IMR-90 (cell line): ENCODE results near the gene FNDC3B. TPM values are rescaled to one million over a fixed set of nuclear protein-coding genes. Genes with fewer than 3 reads are reported as not detected.

Experiments
- ATAC-seq: fragments of 200-7000 bp; cut with Tn5 transposase; 2 replicates; pipeline ENCODE4 v1.9.1; 2020; ENCODE audit warnings: low read depth, mild to moderate bottlenecking, moderate library complexity
- BruUV-seq: library from RNA; stranded (reverse); fragments of 400-500 nt; replicated peaks from 2 replicates; lab custom pipeline; 2021; lab: Mats Ljungman, UMichigan
- CTCF ChIA-PET: fragments of 300-600 bp; formaldehyde crosslinking; extraction: SDS; loops from one replicate; lab custom pipeline; 2021; ENCODE audit warnings: antibody characterized with exemption; lab: Yijun Ruan, JAX
- POLR2A ChIA-PET: fragments of 300-600 bp; sonication (Branson Sonifier 250); formaldehyde crosslinking; loops from one replicate; lab custom pipeline; 2022; ENCODE audit warnings: antibody characterized with exemption; ENCODE audit not compliant: unreplicated experiment; lab: Charles Lee
- DNase-seq: peaks from one replicate; pipeline ENCODE4 v3.0.0; 2013
- H2AFZ ChIP-seq: replicated peaks from 2 replicates; pipeline ENCODE3; 2013; ENCODE audit warnings: low read length, mild to moderate bottlenecking; ENCODE audit not compliant: poor library complexity
- H2AK5ac ChIP-seq: 2 replicates; pipeline ENCODE4 v1.6.1; 2013; ENCODE audit warnings: low read depth, low read length, inconsistent platforms
- H2AK9ac ChIP-seq: replicated peaks from 2 replicates; pipeline ENCODE3; 2013; ENCODE audit warnings: mild to moderate bottlenecking, low read depth, low read length, moderate library complexity; ENCODE audit not compliant: poor library complexity
- H2BK120ac ChIP-seq: 2 replicates; pipeline ENCODE4 v1.6.1; 2013; ENCODE audit warnings: low read depth, low read length, inconsistent platforms
- H2BK15ac ChIP-seq: 3 replicates; pipeline ENCODE4 v1.6.1; 2013; ENCODE audit warnings: low read depth, low read length, inconsistent platforms
- H2BK20ac ChIP-seq: 2 replicates; pipeline ENCODE4 v1.6.1; 2013; ENCODE audit warnings: low read depth, mild to moderate bottlenecking, inconsistent platforms, low read length, moderate library complexity
- H2BK5ac ChIP-seq: 2 replicates; pipeline ENCODE4 v1.6.1; 2013; ENCODE audit warnings: mild to moderate bottlenecking, low read depth, low read length, inconsistent platforms; ENCODE audit not compliant: poor library complexity, severe bottlenecking
- H3K14ac ChIP-seq: replicated peaks from 2 replicates; pipeline ENCODE4 v1.6.1; 2013; ENCODE audit warnings: low read depth, low read length, inconsistent platforms
- H3K18ac ChIP-seq: 2 replicates; pipeline ENCODE4 v1.6.1; 2013; ENCODE audit warnings: low read depth, low read length, control low read depth
- H3K23ac ChIP-seq: 2 replicates; pipeline ENCODE4 v1.6.1; 2013; ENCODE audit warnings: low read depth, low read length, inconsistent platforms
- H3K27ac ChIP-seq: 2 replicates; pipeline ENCODE4 v1.5.1; 2013; ENCODE audit warnings: mild to moderate bottlenecking, control low read depth, low read length; ENCODE audit not compliant: insufficient read depth
- H3K27me3 ChIP-seq: 2 replicates; pipeline ENCODE4 v1.6.1; 2013; ENCODE audit warnings: low read length; ENCODE audit not compliant: control insufficient read depth, insufficient read depth
- H3K36me3 ChIP-seq: 2 replicates; pipeline ENCODE4 v1.6.1; 2013; ENCODE audit warnings: low read length, mixed read lengths; ENCODE audit not compliant: control insufficient read depth, insufficient read depth
- H3K4ac ChIP-seq: 2 replicates; pipeline ENCODE4 v1.6.1; 2013; ENCODE audit warnings: low read depth, low read length, inconsistent platforms
- H3K4me1 ChIP-seq: 2 replicates; pipeline ENCODE4 v1.6.1; 2013; ENCODE audit warnings: low read length, mixed read lengths; ENCODE audit not compliant: control insufficient read depth, insufficient read depth
- H3K4me2 ChIP-seq: 2 replicates; pipeline ENCODE4 v1.6.1; 2013; ENCODE audit warnings: low read depth, mild to moderate bottlenecking, control low read depth, low read length, moderate library complexity
- H3K4me3 ChIP-seq: 2 replicates; pipeline ENCODE4 v1.5.1; 2013; ENCODE audit warnings: low read depth, mild to moderate bottlenecking, control low read depth, low read length, moderate library complexity; ENCODE audit not compliant: insufficient read depth
- H3K56ac ChIP-seq: 2 replicates; pipeline ENCODE4 v1.6.1; 2013; ENCODE audit warnings: low read length, inconsistent platforms; ENCODE audit not compliant: insufficient read depth; ENCODE audit errors: extremely low read depth
- H3K79me1 ChIP-seq, 2 experiments: 2 replicates each; pipeline ENCODE4 v1.6.1; 2013; ENCODE audit warnings: low read length in 2 of 2, inconsistent platforms in 1 of 2, low read depth in 1 of 2
- H3K9ac ChIP-seq: 2 replicates; pipeline ENCODE4 v1.6.1; 2013; ENCODE audit warnings: low read depth, low read length, control low read depth
- H3K9me1 ChIP-seq: 2 replicates; pipeline ENCODE4 v1.6.1; 2013; ENCODE audit warnings: low read length, inconsistent platforms; ENCODE audit not compliant: insufficient read depth
- H3K9me3 ChIP-seq: 2 replicates; pipeline ENCODE4 v1.6.1; 2013; ENCODE audit warnings: low read length; ENCODE audit not compliant: control insufficient read depth, insufficient read depth
- H4K20me1 ChIP-seq: 2 replicates; pipeline ENCODE4 v1.6.1; 2013; ENCODE audit warnings: low read length, inconsistent platforms; ENCODE audit not compliant: insufficient read depth
- H4K5ac ChIP-seq: 2 replicates; pipeline ENCODE4 v1.6.1; 2013; ENCODE audit warnings: mild to moderate bottlenecking, low read depth, low read length, control low read depth
- H4K8ac ChIP-seq, 2 experiments: 2 replicates each; pipeline ENCODE4 v1.6.1; 2013; ENCODE audit warnings: low read depth in 2 of 2, low read length in 2 of 2, control low read depth in 1 of 2, inconsistent platforms in 1 of 2
- H4K91ac ChIP-seq: 2 replicates; pipeline ENCODE4 v1.6.1; 2013; ENCODE audit warnings: low read depth, low read length, inconsistent platforms; ENCODE audit not compliant: insufficient read depth
- BHLHE40 ChIP-seq: fragments of 150-350 bp; IDR thresholded peaks from 2 replicates; pipeline ENCODE4 v1.6.1; 2016; ENCODE audit warnings: mild to moderate bottlenecking, low read depth, low read length
- CHD1 ChIP-seq: IDR thresholded peaks from 2 replicates; pipeline ENCODE4 v1.6.1; 2012; ENCODE audit warnings: low read depth, low read length, improper control_type of control experiment
- CTCF ChIP-seq: conservative IDR thresholded peaks from 2 replicates; pipeline ENCODE4 v1.5.1; 2012; ENCODE audit warnings: mild to moderate bottlenecking, low read depth, low read length, improper control_type of control experiment
- FOS ChIP-seq: fragments of 150-350 bp; IDR thresholded peaks from 2 replicates; pipeline ENCODE4 v1.6.1; 2016; ENCODE audit warnings: low read depth, low read length
- MAFK ChIP-seq: IDR thresholded peaks from 2 replicates; pipeline ENCODE4 v1.6.1; 2012; ENCODE audit warnings: low read depth, low read length, improper control_type of control experiment
- MAZ ChIP-seq: IDR thresholded peaks from 2 replicates; pipeline ENCODE4 v1.6.1; 2012; ENCODE audit warnings: low read depth, mild to moderate bottlenecking, low read length, improper control_type of control experiment, moderate library complexity, borderline replicate concordance
- MXI1 ChIP-seq: IDR thresholded peaks from 2 replicates; pipeline ENCODE4 v1.6.1; 2012; ENCODE audit warnings: low read depth, mild to moderate bottlenecking, low read length, moderate library complexity, borderline replicate concordance
- NFE2L2 ChIP-seq: fragments of 150-350 bp; IDR thresholded peaks from 2 replicates; pipeline ENCODE4 v1.6.1; 2016; ENCODE audit warnings: low read depth, mild to moderate bottlenecking, low read length
- RAD21 ChIP-seq: IDR thresholded peaks from 2 replicates; pipeline ENCODE4 v1.6.1; 2012; ENCODE audit warnings: low read length, improper control_type of control experiment
- RCOR1 ChIP-seq: IDR thresholded peaks from 2 replicates; pipeline ENCODE4 v1.6.1; 2012; ENCODE audit warnings: mild to moderate bottlenecking, low read length, improper control_type of control experiment; ENCODE audit not compliant: insufficient replicate concordance
- RFX5 ChIP-seq: IDR thresholded peaks from 2 replicates; pipeline ENCODE4 v1.8.0; 2012; ENCODE audit warnings: low read depth, mild to moderate bottlenecking, low read length, moderate library complexity
- SMC3 ChIP-seq: fragments of 150-350 bp; IDR thresholded peaks from 2 replicates; pipeline ENCODE4 v1.6.1; 2016; ENCODE audit warnings: low read depth, mild to moderate bottlenecking, antibody characterized with exemption, low read length, moderate library complexity
- WGBS, 2 experiments: methylation state at CpG; one replicate each; pipeline versions ENCODE4 v1.1.5 to v1.1.7; 2013; ENCODE audit warnings: missing lambda C conversion rate in 2 of 2; ENCODE audit not compliant: insufficient read length in 1 of 2; ENCODE audit errors: extremely low coverage in 2 of 2; 5-methylcytosine and 5-hydroxymethylcytosine counted together
- dilution Hi-C: fragments of 300-500 bp; cut with HindIII; formaldehyde crosslinking; loops from one replicate; pipeline ENCODE4 v1.14.3; 2018; ENCODE audit warnings: low sequenced_read_pairs; ENCODE audit not compliant: unreplicated experiment
- in situ Hi-C: fragments of 300-500 bp; cut with MboI; formaldehyde crosslinking; loops from 3 replicates; pipeline ENCODE4 v1.14.3; 2019; ENCODE audit warnings: low sequenced_read_pairs, inconsistent platforms, mixed read lengths
- intact Hi-C: fragments of 100-400 bp; cut with micrococcal nuclease; formaldehyde crosslinking; loops from 2 replicates; pipeline ENCODE4 v1.10.0; 2022
- polyA plus RNA-seq, 3 experiments: library from polyadenylated mRNA; depleted of rRNA; stranded (reverse); fragments of >200 nt; gene quantifications; 2 replicates each; pipeline ENCODE4 v1.2.3, GENCODE V29; 2012; ENCODE audit warnings: low replicate concordance in 1 of 3
- total RNA-seq: library from RNA; depleted of rRNA; stranded (reverse); fragments of >200 nt; gene quantifications from 2 replicates; pipeline ENCODE4 v1.2.3, GENCODE V29; 2012
- TF ChIP-seq, protein P1 (sequence below): fragments of 150-350 bp; IDR thresholded peaks from 2 replicates; pipeline ENCODE4 v1.6.1; 2016; ENCODE audit warnings: low read depth, mild to moderate bottlenecking, low read length, moderate library complexity, borderline replicate concordance
- TF ChIP-seq, protein P2 (sequence below): fragments of 150-350 bp; IDR thresholded peaks from 2 replicates; pipeline ENCODE4 v1.6.1; 2017; ENCODE audit warnings: mild to moderate bottlenecking, antibody characterized with exemption, low read length, low read depth

The FNDC3B gene
- total and polyA plus RNA-seq, 2 of the 4 experiments (the other 2 are of a cell fraction) = 23.9 to 150 TPM

DNA sequence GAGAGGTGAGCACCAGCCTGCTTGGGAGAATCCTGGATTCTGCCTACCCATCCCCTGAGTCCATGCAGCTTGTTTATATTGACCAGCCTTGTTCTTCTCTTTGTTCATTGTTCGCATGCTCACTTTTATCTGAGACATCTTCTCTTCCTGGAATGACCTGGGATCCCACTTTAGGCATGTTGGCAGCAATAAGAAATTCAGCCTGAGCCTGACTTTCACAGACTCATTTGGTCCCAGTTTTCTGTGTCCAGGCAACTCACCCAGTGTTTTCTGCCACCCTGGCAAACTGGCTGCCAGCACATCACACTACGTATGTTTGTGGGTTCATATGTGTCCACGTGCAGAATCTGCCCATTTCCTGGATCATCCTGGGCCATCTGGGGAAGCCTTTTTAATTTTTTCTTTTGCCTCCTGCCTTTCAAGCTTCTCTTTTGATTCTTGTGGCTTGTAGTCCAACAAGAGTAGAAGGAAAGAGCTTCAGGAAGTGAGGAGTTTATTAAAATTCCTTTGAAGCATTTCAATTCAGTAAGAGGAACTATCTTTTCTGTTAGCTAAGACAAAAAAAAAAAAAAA is 199.9 kb downstream of the FNDC3B start:
- Histone ChIP-seq H3K9me1 (peaks cover 13% of the 10 kb centered on the region), H3K79me1 (peaks cover 48 to 84% of the 10 kb centered on the region in 2 experiments), H3K4me2 (no peak overlapping the region), H2BK15ac (no peak overlapping the region), H4K8ac (no peak overlapping the region), H2AK5ac (no peak overlapping the region), H3K9me3 (peaks cover 5% of the 10 kb centered on the region), H3K4me1 (peaks cover 4% of the 10 kb centered on the region; the same call in 1 of the 2 replicates), H4K91ac (no peak overlapping the region), H3K56ac (no peak overlapping the region), H2BK5ac (no peak overlapping the region), H2BK120ac (no peak overlapping the region), H3K9ac (no peak overlapping the region), H3K23ac (no peak overlapping the region), H3K36me3 (peaks cover 21% of the 10 kb centered on the region), H2BK20ac (no peak overlapping the region), H4K20me1 (peaks cover 52% of the 10 kb centered on the region; the same call in 1 of the 2 replicates), H3K27ac (no peak overlapping the region), H3K4me3 (no peak overlapping the region), H4K5ac (no peak overlapping the region), H3K18ac (no peak overlapping the region), H3K14ac (no peak overlapping the region), H3K27me3 (no peaks in the 10 kb centered on the region), H3K4ac (no peak overlapping the region), H2AFZ (no peak overlapping the region), H2AK9ac (no peak overlapping the region)
- no peak for DNase-seq
- no peak for ATAC-seq
- CTCF ChIA-PET = no interaction called here
- in situ Hi-C loops (no loop called here), intact Hi-C loops (no loop called here), dilution Hi-C loops (no loop called here)
- POLR2A ChIA-PET = no interaction called here
- BruUV-seq = no TSS peak
- WGBS, 2 experiments = no CpG with 5 or more reads among the region's 3 CpGs
- TF ChIP-seq FOS (no peak), MAZ (no peak), SMC3 (no peak), RAD21 (no peak), MAFK (no peak), CHD1 (no peak), BHLHE40 (no peak), RCOR1 (no peak), RFX5 (no peak), MXI1 (no peak), NFE2L2 (no peak), CTCF (no peak)
- TF ChIP-seq, protein P1, sequence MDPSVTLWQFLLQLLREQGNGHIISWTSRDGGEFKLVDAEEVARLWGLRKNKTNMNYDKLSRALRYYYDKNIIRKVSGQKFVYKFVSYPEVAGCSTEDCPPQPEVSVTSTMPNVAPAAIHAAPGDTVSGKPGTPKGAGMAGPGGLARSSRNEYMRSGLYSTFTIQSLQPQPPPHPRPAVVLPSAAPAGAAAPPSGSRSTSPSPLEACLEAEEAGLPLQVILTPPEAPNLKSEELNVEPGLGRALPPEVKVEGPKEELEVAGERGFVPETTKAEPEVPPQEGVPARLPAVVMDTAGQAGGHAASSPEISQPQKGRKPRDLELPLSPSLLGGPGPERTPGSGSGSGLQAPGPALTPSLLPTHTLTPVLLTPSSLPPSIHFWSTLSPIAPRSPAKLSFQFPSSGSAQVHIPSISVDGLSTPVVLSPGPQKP = no peak
- TF ChIP-seq, protein P2, sequence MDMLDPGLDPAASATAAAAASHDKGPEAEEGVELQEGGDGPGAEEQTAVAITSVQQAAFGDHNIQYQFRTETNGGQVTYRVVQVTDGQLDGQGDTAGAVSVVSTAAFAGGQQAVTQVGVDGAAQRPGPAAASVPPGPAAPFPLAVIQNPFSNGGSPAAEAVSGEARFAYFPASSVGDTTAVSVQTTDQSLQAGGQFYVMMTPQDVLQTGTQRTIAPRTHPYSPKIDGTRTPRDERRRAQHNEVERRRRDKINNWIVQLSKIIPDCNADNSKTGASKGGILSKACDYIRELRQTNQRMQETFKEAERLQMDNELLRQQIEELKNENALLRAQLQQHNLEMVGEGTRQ = no peak
